ENCODE data around the gene COX6B2.

Gene COX6B2

GRCh38 chr19:55383279-55384130 lies 29.0 kb upstream of the COX6B2 start:
- peak; percentile 51 for DNase-seq

DNA sequence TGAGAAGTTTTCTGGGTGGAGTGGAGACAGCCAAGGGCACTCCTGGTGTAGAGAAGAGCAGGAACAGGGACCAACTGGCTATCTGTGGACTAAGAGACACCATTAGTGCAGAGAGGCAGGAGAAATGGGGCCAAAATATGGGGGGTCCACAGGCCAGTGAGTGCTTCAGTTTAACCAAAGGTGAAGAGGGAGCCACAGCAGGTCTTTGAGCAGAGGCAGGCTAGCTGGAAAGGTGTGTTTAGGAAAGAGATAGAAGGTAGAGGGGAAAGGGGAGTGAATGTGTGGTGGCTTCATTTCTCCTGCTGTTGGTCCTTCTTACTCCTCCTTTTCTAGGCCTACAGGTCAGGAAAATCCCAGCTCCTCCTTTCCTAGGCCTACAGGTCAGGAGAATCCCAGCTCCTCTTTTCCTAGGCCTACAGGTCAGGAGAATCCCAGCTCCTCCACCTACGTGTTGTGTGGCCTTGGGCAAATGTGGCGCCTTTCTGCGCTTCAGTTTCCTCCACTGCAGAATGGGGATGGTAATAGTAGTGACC lies 28.1 kb upstream of the COX6B2 start:
- DNase-seq = no peak

GRCh38 chr19:55382013-55382412 lies 27.5 kb upstream of the COX6B2 start:
- no peak for DNase-seq

GRCh38 chr19:55379174-55379573 lies 24.7 kb upstream of the COX6B2 start:
- DNase-seq = no peak

DNA sequence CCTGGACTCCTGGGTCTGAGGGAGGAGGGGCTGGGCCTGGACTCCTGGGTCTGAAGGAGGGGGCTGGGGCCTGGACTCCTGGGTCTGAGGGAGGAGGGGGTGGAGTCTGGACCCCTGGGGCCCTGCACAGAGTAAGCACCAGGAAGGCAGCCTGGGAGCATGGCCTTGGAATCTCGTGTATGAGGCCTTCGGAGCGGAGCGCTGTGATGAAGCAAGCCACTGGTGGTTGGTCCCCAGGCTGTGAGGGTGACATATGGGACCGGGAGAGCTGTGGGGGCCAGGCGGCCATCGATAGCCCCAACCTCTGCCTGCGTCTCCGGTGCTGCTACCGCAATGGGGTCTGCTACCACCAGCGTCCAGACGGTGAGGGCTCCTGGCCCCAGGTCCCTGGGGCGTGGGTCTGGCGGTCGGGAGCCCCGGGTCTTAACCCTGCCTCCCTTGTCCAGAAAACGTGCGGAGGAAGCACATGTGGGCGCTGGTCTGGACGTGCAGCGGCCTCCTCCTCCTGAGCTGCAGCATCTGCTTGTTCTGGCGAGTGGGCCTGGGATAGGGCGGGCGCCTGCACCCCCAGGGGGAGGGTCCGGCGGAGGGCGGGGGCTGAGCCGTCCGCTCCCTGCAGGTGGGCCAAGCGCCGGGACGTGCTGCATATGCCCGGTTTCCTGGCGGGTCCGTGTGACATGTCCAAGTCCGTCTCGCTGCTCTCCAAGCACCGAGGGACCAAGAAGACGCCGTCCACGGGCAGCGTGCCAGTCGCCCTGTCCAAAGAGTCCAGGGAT lies 23.0 kb upstream of the COX6B2 start:
- no peak for DNase-seq

GRCh38 chr19:55376241-55376933 lies 21.9 kb upstream of the COX6B2 start, which contains the start of gene TMEM190:
Gene TMEM190, plus strand, starts transcription at chr19:55376826. Its CDS starts 28 bp downstream, at chr19:55376854.
- no peak for DNase-seq

DNA sequence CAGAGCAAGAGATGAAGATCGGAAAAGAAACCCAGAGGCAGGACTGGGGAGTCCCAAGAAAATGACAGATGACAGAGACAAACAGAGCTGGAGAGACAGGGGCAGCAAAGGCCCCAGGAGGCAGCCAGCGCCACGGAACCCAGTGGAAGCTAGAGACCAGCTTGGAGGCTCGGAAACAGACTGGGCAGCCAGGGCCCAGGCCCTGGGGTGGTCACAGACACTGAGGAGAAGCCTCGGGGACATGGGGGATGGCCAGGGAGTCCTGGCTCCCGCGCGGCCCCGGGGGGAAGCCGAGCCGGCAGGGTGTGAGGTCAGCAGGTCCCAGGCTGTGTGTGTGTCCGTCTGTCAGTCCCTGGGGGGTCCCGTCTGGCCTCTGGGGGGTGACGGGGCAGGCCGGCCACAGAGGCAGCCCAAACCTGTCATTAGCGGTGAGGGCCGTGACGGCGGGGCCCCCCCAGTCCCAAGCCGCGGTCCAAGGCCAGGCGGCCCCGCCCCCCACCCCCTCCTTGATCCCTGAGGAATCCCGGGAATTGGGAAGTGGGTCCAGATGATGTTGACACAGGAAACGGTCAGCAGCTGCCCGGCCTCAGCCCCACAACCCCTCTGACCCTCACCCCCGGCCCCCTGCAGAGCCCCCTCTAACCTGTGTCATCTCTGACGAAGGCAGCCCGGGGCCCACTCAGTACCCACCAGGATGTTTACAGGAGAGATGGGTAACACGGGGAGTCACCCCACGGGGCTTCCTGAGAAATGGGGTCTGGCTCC lies 19.7 kb upstream of the COX6B2 start:
- no peak for DNase-seq

DNA sequence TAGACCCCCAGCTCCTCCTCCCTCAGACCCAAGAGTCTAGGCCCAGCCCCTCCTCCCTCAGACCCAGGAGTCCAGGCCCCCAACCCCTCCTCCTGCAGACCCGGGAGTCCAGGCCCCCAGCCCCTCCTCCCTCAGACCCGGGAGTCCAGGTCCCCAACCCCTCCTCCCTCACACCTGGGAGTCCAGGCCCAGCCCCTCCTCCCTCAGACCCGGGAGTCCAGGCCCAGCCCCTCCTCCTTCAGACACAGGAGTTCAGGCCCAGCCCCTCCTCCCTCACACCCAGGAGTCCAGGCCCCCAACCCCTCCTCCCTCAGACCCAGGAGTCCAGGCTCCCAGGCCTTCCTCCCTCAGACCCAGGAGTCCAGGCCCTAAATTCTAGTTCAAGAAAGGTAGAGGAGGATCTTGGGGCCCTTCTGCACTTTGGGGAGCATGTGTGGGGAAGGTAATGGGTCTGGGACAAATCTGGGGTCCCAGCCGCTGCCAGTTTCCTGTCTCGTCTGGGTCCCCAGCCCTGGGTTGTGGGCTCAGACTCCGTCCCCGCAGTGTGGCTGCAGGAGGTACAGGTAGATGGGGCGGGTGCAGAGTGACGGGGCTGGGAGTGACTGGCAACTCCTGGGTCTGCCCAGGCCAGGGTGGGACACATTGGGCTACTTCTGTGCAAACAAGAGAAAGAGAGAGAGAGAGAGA lies 18.9 kb upstream of the COX6B2 start:
- no peak for DNase-seq

- DNase-seq = no peak
Measured at GRCh38 chr19:55372316-55373081, 18.0 kb upstream of the COX6B2 start.

DNA sequence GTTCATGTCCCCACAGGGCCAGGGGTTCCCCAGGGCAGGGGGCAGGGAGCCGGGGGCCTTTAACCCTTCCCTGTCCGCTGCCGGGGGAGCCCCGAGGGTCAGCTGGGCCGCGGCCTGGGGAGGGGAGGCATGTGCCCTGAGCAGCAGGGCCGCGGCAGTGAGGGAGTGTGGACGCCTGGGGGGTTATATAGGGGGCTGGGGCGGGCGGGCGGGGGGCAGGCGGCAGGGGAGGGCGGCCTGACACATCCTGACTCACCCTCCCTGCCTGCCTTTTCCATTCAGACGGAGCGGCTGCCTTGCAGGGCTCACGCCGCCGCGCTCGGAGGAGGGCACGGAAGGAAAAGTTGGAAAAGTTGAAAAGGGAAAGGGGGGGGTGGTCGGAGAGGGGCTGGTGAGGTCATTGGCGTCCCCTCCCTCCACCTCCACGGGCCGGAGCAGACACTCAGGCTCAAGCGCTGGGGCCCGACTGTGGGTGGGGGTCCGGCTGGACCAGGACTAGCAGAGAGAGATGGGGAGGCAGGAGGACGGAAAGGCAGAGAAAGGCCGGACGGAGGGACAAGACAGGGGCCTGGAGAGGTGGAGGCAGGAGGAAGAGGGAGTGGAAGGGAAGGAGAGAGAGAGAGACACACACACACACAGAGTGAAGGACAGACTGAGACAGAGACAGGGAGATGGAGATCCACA lies 15.9 kb upstream of the COX6B2 start, which contains the start of gene IL11:
Gene IL11 (minus strand): TSS at position 159 of the 684 bp plus-strand sequence. CDS start 153 bp downstream, at position 6.
- no peak for DNase-seq

DNA sequence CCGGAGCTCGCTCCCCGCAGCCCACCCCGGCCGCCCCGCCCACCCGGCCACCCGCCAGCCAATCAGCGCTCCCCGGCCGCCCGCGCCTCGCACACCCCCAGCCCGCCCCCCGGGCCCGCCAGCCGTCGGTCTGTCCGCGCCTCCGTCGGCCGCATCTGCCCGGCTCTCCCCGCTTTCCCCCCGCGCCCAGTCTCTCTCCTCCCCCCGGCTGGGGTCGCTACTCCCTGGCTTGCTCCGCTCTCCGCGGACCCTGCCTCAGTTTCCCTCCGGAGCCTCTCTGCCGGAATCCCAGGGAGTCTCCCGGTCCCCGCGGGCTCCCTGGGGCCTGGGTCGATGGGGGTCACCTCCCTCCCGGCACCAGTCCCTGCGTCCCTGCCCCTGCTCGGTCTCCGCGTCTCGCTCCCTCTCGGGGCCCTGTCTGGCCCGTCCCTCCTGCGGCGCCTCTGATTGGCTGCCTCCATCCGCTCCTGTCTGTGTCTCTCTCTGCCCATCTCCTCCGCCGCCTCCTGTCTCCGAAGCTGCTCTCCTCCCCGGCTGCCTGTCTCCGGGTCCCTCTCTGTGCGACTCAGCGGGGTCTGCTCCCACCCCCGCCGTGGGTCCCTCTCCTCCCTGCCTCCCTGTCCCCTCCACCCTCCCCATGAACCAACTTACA lies 15.3 kb upstream of the COX6B2 start:
- DNase-seq = no peak

GRCh38 chr19:55368701-55369563 lies 14.4 kb upstream of the COX6B2 start:
- no peak for DNase-seq

- DNase-seq = no peak
Measured at GRCh38 chr19:55368106-55368505, 13.6 kb upstream of the COX6B2 start.

DNA sequence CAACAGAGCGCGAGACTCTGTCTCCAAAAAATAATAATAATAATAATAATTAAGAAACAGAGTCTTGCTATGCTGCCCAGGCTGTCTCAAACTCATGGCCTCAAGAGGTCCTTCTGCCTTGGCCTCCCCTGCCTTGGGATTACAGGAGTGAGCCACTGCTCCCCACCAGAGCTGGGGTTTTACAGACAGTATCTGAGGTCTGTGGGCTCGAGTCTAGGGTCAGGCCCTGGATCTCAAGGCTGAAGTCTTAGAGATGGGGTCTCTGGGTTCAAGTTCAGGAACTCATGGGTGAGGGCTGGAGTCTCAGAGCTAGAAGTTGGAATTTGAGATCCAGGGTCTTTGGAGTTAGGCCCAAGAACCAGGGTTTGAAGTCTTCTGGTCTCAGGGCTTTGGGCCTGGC lies 12.3 kb upstream of the COX6B2 start:
- no peak for DNase-seq

DNA sequence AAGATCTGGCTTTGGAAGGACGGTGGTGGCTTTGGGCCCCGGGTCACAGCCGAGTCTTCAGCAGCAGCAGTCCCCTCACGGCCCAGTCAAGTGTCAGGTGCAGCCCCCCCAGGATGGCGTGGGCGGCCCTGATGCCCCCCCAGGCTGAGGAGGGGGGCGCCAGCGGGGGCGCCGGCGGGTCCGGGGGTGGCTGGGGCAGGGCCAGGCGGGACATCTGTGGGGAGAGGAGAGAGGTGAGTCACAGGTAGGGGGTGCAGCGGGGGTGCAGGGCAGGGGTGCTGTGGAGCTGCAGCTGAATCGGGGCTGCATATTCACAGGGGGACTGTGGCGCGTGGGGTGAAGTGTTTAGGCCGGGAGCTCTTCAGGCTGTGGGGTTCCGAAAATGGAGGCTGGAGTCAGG lies 11.4 kb upstream of the COX6B2 start:
- no peak for DNase-seq

- no peak for DNase-seq
Measured at GRCh38 chr19:55365245-55365644, 10.7 kb upstream of the COX6B2 start.

GRCh38 chr19:55362990-55363716 lies 8.6 kb upstream of the COX6B2 start, which contains the start of gene GARIN5B:
Gene GARIN5B, minus strand, starts transcription at chr19:55363260. Its CDS starts 194 bp downstream, at chr19:55363066.
- no peak for DNase-seq

Measured in stimulated activated CD4-positive, alpha-beta T cell treated with anti-CD3 and anti-CD28 coated beads, Interleukin-12 subunit alpha, Interleukin-12 subunit beta, amount 100 ng/mL, for 4 hours (primary cell).